HG03103 (cell line): Measurements from ENCODE around the gene P3R3URF.
A peak's percentile ranks its signal among the peaks of the same experiment; 100 is the strongest.
"Not testable (repeated sequence)": the region's sequence is repeated elsewhere in the genome, so short reads cannot be mapped to it uniquely, and the experiment has no call there.

Experiments used
- ATAC-seq: cut with Tn5 transposase; IDR thresholded peaks from one replicate; pipeline ENCODE4 v1.9.1; 2021; ENCODE audit warnings: low read depth; ENCODE audit not compliant: unreplicated experiment

Gene P3R3URF

DNA sequence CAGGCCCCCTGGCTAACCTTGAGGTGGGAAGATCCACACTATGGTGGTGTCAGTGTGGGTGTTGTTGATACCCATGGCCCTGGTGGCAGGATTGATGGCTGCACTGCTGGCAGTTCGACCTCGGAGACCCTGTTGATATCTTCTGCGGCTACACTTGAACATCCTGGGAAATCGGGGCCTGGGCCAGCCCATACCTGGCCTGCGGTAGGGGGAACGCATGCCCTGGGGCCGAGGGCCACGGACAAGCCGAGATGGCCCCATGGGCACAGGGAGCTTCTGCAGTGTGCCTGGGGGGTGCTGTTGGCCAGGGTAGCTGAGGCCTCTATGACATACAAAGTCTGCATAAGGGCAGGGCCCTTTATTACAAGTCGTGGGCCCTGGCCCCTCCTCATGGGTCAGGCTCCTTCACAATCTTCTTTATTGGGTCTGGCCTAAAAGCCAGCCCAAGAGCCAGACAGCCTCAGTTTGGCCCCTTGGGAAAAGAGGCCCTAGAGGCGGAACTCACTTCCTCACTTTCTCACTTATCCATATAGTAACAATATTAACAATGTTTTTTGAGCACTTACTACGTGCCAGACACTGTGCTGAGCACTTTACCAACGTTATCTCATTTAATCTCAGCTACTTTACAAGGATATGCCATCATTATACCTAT, at the start of gene P3R3URF:
Gene P3R3URF (minus strand): TSS at position 278 of the 655 bp plus-strand sequence. CDS start 17 bp downstream, at position 261.
- ATAC-seq: no peak

DNA sequence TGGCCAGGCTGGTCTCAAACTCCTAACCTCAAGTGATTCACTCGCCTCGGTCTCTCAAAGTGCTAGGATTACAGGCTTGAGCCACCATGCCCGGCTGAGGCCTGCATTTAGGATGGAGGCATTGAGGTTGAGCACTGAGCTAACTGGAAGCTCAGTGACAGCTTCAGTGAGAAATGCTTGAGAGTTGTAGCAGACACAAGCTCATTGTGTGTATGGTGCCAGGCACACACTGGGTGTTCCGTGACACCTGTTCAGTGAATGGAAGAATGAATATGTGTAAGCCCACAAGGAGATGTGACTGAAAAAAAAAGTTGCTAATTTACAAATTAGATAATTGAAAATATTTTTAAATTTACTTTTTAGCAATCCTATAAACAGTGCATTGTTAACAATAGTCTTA, 48.7 kb upstream of the P3R3URF start:
- no peak for ATAC-seq

DNA sequence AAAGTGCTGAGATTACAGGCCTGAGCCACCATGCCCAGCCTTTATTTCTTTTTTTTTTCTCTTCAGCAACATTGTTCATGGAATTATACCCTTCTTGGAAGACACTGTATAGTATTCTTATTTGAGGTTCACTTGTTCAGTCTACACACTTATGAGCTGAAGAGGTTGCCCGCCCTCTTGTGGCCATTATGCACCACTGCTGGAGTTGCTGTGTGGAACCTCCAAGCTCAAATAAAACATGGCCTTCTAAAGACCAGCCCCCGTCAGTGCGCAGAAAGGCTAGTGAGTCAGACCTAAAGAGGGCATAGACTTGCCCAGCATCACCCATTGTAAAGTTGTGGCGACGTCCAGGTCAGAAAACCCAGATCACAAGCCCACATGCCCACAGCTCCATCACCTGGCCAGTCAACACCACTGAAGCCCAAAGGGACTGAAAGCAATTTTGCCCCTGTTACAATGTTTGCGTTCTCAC, 47.2 kb upstream of the P3R3URF start:
- peak; percentile 65 for ATAC-seq

DNA sequence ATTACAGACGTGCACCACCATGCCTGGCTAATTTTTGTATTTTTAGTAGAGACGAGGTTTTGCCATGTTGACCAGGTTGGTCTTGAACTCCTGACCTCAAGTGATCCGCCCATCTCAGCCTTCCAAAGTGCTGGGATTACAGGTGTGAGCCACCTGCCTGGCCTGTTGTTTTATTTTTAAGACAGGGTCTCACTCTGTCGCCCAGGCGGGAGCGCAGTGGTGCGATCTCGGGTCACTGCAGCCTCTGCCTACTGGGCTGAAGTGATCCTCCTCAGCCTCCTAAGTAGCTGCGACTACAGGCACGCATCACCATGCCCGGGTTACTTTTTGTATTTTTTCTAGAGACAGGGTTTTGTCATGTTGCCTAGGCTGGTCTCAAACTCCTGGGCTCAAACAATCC, 46.8 kb upstream of the P3R3URF start:
- not testable (repeated sequence) for ATAC-seq

DNA sequence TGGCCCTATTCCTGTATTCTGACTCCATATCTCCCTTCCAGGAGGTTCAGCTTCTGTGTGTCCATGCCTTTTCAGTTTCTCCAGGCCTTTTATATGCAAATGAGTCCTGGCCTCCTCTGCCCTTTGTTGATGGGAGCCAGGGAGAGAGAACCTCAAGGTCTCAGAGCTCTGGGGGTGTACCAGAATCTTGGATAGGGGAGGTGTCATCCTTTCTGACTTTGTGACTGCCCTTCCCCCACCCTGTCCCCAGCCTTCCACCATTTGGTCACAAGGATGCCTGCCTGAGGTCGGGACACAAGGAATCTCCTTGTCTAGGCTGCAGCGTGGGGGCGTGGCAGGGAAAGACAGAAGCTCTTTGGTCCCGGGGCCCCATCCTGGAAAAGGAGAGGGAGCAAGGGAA, 45.5 kb upstream of the P3R3URF start:
- no peak for ATAC-seq

DNA sequence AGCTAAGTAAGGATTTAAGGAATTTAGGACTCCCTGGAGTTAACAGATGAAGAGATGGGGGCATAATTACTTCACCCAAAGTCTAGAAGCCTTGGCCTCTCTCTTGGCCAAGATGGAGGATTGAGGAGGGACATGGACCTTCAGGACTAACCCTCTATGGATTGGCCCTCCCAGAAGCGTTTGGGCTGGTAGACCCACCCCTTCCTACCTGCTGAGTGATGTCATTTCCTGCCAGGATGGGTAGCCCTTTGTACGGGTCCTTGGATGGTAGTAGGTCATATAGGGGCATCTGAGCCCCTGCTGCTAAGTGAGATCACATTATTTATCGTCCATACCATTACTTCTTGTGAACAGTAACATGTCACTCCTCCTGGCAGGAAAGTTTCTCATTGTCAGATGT, 44.5 kb upstream of the P3R3URF start:
- no peak for ATAC-seq

DNA sequence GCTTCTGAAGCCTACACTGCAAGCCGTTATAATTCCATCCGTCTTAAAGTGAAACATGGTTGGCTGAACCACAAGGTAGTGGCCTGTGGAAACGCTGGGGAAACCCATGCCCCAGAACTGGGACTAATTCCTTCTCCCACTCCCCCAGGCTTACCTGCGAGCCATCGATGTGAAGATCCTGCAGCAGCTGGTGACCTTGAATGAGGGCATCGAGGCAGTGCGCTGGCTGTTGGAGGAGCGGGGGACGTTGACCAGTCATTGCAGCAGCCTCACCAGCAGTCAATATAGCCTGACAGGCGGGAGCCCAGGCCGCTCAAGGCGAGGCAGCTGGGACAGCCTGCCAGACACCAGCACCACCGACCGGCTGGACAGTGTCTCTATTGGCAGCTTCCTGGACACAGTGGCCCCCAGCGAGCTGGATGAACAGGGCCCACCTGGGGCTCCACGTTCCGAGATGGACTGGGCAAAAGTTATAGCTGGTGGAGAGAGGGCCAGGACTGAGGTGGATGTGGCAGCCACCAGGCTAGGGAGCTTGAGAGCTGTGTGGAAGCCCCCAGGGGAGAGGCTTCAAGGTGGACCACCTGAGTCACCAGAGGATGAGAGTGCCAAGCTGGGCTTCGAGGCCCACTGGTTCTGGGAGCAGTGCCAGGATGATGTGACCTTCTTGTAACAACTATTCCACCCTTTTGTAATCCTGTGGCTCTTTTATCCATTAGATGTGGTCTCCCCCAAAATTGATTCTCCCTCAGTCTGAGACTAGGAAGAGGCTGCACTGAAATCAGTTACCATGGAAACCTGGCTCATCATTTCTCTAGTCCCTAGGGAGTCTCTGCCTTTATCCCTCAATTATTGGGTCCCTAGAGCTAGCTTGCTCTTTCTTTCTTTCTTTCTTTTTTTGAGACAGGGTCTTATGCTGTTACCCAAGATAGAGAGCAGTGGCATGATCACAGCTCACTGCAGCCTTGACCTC, 43.5 kb upstream of the P3R3URF start:
- ATAC-seq: no peak

DNA sequence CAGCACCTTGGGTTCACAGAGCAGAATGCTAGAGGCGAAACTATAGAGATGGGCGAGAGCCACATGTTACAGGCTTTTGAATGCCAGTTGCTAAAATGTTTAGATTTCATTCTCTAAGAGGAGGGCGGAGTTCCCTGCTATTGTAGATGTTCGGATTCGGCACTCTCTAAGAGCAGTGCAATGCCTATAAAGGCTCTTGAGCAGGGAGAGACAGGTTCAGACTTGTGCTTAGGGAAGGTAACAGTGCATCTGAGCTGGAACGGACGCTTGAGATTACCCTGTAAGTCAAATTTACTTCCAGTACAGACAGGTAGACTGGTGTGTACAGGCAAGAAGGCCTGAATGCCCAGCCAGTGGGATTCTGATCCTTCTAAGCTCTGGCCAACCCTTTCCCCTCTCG, 42.2 kb upstream of the P3R3URF start:
- no peak for ATAC-seq

DNA sequence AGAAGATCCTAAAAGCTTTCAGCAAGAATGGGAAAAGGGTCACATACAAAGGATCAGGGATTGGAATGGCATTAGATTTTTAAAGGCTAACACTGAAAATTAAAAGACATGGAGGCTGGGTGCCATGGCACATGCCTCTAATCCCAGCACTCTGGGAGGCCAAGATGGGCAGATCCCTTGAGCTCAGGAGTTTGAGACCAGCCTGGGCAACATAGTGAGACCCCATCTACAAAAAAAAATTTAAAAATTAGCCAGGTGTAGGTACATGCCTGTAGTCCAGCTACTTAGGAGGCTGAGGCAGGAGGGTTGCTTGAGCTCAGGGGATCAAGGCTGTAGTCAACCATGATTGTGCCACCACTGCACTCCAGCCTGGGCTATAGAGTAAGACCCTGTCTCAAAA, 39.2 kb upstream of the P3R3URF start:
- no peak for ATAC-seq

DNA sequence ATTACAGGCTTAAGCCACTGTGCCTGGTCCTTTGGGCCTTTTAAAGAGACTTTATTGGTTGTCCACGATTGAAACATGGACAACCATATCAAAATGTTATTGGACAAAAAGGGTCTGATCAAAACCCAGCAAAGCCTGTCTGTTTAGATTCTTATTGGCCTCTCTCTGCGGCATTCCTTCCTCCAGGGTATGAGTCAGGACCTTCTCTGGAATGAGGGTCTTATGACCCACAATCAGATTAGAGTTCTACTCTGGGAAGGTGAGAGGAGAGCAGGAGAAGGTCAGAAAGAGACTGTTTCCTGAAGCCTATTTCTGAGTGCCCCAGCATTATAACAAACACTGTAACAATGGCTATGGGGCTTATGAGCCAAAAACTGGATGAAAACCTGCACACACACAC, 34.8 kb upstream of the P3R3URF start:
- no peak for ATAC-seq

DNA sequence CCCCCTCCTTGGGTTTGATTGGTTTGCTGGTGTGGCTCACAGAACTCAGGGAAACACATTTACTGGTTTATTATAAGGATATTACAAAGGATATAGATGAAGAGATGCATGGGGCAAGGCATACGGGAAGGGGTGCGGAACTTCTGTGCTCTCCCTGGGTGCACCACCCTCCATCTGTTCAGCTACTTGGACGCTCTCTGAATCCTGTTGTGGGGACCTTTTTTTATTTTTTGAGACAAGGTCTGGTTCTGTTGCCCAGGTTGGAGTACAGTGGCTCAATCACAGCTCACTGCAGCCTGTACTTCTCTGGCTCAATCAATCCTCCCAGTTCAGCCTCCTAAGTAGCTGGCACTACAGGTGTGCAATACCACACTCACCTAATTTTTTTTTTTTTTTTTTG, 34.3 kb upstream of the P3R3URF start:
- ATAC-seq: no peak

DNA sequence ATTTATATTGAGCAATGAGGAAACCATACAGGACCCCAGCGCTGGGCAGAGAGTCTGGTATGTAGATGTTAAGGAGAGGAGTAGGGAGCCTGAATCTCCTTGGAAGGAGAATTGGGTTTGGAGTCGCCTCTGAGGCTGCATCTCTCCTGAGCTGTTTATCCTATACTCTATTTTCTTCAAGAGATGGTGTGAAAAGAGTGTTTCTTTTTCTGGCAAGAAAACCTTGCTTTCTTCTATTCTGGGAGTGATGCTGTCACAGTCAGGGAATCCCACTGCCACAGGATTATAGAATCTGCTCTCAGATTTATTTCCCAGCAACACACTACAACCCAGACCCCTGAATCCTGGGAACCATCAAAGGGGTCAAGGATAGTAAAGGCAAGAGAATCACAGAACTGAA, 30.1 kb upstream of the P3R3URF start:
- no peak for ATAC-seq

DNA sequence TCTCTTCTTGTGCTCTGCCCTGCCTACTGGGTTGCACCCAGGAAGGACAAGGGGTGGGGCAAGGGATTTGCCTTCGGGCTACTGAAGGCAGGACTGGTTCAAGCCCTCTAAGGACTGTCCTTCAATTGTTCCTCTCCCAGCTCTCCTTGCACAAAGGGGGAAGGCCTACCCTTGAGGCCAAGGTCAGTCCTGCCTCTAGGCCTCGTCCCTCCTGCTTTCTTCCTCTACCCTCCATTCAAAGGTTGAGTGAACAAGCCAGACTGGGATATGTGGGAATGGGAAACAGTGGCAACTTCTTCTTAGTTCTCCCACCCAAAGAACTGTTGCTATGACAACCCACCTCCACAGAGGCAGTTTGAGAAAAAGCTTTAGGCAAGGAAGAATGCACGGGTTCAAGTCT, 29.5 kb upstream of the P3R3URF start:
- ATAC-seq: no peak

DNA sequence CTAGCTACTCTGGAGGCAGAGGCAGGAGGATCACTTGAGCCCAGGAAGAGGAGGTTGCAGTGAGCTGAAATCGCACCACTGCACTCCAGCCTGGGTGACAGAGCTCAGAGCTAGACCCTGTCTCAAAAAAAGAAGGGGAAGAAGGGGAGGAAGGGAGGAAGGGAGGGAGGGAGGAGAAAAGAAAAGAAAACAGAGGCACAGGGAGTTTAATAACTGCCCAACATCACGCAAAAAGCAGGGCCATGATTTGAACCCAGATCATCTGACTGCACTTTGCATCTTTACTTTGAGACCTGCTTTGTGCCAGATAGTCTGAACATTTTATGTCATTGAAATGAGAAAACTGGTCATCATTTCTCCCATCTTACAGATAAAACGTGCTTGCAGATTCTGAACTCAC, 28.9 kb upstream of the P3R3URF start:
- no peak for ATAC-seq

DNA sequence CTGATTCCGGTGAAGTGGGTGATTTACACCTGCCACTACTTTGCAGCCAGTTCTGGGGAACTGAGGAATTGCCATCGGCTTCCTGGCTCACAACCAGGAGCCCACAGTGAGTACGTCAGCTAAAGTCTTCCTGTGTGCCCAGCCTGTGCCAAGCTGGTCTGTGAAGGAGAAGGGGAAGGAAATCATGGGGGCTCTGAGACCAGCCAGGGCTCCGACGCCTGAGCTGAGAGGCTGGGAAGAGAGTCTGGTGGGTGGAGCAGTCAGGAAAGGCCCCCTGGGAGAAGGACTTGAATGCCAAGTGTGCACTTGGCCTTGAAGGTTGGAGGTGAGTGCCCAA, 28.1 kb upstream of the P3R3URF start:
- no peak for ATAC-seq

DNA sequence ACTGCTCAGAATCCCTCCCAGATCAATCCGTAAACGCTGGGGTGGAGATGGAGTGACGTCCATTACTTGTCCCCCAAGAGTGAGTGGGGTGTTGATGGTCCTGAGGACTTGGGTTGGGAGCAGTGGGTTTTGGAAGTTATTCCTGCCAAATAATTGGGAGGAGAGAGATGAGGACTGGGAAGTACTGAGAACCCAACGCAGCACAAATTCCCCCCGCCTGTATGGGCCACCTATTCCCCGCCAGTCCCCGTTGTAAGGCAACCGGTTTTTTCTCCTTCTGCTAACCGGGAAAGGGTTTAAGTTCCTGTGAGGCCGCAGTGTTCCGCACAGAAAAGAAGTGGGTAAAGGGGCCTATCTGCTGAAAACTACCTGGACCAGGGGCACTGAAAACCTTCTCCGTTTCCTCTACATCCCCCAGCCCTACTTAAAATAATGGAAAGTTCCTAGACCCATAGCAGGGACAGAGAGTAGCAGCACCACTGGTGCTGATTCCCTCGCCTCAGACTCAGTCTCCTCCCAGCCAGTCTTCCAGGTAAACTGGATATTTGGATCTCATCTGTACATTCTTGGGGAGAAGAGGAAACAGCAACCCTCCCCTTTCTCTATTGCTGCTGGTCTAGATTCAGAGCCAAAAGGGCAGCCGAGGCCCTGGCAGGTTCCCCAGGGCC, 27.6 kb upstream of the P3R3URF start:
- ATAC-seq: no peak

DNA sequence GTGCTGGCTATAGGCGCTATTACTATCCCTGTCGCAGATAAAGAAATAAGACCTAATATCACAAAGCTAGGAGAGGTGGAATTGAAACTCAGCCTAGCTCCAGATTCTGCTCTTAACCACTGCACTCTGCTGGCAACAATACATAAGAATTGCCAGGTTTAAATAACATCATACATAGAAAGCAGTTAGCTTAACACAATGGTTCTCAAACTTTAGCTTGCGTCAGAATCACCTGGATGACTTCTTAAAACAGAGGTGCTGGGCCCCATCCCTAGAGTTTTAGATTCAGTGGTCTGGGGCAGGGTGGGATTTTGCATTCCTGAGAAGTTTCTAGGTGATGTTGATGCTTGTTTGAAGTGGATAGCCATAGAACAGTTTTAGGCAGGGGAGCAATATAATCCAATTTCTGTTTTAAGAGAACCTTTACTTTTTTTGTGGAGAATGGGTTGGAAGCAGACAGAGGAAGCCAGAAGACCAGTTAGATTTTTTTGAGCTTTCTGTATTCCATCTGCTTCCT, 23.0 kb upstream of the P3R3URF start:
- ATAC-seq: no peak

DNA sequence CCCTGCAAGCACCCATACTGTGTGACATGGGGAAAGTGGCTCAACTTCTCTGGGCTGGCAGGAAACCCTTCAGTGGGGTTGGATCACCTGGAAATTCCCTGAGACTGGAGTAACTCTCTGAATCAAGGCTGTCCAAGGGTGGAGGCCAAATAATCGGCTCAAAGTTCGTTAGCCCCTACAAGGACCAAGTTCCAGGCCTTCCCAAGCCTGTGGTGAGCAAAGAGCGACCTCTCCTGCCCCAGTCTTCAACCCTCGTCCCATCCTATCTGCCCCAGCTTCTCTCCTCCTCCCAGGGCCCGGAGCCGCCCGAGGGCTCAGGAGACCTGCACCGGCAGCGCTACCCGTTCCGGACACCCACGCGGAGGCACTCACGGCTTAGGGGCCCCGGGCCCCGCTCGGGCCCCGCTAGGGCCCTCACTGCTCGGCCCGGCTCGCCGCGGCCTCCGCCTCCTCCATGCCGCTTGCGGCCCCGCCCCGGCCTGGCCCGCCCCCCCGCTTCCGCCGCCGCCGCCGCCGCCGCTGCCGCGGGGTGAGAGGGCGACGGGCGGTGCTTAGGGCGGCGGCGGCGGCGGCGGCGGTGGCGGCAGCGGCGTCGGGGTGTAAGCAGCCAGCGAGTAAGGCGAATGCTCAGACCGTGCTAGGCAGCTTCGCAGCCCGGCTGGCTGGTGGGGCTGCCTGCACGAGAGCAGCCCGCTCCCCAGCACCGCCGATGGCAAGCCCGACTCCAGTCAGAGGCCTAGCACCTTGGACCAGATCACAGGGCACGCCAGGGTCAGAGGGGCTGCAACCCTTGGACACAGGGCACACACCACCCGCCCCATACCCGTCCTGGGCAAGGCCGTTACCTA, 21.9 kb upstream of the P3R3URF start, which contains the start of gene POMGNT1:
Gene POMGNT1 (minus strand): TSS at position 471 of the 848 bp plus-strand sequence. CDS start 613 bp downstream, outside the sequence.
- peak; percentile 81 for ATAC-seq

DNA sequence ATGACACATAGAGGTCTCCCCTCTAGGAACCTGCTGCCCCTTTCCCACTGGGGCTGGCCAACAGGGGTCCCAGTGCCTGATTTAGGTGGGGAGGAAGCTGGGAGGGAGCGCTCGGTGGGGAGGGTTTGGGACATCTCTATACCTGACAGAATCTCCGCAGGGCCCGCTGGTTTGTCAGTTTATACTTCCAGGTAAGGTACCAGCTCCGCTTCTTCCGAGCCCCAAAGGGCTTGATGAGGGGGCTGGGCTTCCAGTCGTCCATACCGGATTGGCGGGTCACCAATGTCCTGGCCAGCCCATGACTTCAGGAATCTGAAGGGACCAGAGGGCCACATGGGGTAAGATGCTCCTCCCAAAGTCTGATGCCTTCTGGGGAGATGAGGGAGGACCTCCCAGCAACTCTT, 21.3 kb upstream of the P3R3URF start:
- no peak for ATAC-seq

DNA sequence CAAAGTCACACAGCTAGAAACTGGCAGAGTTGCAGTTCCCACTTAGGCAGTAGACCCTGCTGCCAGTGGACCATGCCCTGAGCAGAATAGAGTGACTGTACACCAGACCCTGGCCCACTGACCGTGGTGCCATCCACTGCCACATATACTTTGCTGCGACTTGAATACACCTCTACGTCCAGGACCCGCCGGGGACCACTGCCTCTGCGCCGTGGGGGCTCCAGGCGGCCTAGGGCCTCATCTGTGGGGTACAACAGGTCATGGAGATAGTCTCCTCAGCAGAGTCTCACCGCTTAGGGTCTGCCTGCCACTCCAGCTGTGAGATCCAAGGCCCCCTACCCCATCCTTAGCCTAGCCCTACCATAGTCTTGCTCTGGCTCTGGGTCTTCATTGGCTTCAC, 20.3 kb upstream of the P3R3URF start:
- no peak for ATAC-seq
